NOMO-1 (cell line): ENCODE data around the gene RBM4B.
"Not testable (repeated sequence)": the region's sequence is repeated elsewhere in the genome, so short reads cannot be mapped to it uniquely, and the experiment has no call there.

ENCODE experiments used
- DNase-seq, 2 experiments: peaks; one replicate each; lab custom pipeline; 2025; ENCODE audit not compliant: unreplicated experiment in 2 of 2; lab: John Stamatoyannopoulos, UW

The RBM4B gene, protein sequence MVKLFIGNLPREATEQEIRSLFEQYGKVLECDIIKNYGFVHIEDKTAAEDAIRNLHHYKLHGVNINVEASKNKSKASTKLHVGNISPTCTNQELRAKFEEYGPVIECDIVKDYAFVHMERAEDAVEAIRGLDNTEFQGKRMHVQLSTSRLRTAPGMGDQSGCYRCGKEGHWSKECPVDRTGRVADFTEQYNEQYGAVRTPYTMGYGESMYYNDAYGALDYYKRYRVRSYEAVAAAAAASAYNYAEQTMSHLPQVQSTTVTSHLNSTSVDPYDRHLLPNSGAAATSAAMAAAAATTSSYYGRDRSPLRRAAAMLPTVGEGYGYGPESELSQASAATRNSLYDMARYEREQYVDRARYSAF

GRCh38 chr11:66677599-66678375 is at the start of gene RBM4B:
Gene RBM4B (minus strand): TSS chr11:66677887. CDS start chr11:66677079, 808 bp downstream.
- peak; percentile 92 to 94 for DNase-seq

- DNase-seq: no peak
Observed at GRCh38 chr11:66725647-66726046, 48.0 kb upstream of the RBM4B start.

DNA sequence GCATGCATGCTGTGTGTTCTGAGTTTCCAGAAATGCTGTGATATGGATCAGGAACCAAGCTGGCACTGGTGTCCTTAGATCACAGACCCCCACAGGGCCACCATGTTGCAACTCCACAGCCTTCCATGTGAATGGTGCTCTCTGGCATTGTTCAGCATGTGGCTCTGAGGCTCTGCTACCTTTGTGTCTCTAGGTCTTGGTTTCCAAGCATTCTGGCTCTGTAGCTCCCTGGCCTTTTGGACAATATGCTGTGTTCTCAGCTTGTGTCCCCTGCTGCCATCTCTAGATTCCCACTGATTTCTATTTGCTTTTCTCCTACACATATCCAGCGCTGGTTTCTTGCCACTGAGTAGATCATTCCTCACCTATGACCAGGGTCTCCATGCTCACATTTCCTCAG is 47.4 kb upstream of the RBM4B start:
- no peak for DNase-seq

DNA sequence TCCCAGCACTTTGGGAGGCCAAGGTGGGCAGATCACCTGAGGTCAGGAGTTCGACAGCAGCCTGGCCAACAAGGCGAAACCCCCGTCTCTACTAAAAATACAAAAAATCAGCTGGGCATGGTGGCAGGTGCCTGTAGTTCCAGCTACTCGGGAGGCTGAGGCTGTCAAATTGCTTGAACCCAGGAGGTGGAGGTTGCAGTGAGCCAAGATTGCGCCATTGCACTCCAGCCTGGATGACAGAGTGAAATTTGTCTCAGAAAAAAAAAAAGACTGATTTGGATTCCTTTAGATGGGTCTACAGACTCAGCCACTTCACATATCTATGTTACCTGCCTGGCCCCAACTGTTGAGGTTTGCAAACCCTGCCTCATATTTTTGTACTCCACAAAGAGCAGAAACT is 46.5 kb upstream of the RBM4B start:
- DNase-seq: not testable (repeated sequence)

DNA sequence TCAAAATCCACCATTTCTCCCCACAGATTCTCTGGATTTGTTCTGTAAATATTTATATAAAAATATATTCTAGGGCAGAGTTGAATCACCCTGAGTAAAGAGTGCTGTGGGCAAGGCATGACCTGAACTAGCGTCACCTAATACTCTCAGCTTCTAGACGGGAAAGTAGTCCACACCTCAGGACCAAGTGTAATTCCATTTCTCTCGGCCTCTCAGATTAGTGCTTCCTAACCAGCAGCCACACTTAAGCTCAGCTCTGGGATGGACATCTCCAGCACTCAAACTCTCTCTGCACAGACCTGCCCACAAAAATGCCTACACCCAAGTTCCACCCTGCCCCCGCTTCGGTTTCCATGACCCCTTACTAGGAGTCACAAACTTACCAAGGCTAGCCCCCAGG is 46.0 kb upstream of the RBM4B start:
- no peak for DNase-seq

DNA sequence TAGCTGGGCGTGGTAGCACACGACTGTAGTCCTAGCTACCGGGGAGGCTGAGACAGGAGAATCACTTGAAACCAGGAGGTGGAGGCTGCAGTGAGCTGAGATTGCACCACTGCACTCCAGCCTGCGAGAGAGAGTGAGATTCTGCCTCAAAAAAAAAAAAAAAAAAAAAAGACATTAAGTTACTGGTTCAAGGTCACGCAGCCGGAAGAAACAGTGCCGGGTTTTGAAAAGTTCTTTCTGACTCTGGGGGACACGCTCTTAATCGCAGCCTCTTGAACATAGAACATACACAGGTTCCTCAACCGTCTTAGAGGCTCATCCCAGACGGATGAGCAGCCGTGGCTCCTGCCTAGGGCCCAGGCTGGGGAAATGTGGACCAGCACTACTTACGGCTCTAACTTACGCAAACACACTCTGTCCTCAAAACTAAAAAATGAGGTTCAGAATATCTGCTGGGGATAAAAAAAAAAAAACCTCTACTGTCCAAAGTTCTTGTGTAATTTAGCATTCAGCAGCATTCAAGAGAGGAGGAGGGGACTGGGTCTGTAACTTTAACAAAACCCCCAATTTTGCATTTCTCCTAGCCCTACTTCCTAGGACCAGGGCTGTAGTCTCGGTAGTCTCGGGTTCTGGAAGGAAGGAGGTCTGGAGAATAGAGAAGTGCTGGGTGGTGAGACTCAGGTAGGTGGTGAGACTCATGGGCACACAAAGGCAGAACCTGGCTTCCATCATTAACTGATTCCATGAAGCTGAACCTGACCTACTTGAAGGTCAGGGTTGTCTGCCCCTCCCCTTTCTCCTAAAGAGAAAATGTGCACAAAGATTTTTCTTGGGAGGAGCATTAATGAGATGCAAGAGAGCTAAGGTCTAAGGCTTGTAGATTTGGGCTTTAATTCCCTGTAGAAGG is 45.3 kb upstream of the RBM4B start:
- DNase-seq: no peak

DNA sequence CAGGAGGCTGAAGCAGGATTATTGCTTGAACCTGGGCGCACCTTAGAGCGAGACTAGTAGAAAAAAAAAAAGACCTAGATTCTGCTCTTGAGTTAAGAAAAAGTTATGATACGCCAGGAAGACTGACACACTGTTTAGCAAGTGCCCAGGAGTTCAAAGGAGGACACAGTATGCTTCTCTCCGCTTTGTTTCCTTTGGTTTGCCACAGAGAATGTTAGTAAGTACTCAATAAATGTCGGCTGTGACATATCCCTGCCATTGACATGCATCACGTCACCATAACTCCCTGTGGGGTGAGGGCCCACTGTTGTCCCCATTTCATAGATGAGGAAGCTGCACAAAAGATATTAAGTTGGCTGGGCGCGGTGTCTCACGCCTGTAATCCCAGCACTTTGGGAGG is 44.3 kb upstream of the RBM4B start:
- no peak for DNase-seq

DNA sequence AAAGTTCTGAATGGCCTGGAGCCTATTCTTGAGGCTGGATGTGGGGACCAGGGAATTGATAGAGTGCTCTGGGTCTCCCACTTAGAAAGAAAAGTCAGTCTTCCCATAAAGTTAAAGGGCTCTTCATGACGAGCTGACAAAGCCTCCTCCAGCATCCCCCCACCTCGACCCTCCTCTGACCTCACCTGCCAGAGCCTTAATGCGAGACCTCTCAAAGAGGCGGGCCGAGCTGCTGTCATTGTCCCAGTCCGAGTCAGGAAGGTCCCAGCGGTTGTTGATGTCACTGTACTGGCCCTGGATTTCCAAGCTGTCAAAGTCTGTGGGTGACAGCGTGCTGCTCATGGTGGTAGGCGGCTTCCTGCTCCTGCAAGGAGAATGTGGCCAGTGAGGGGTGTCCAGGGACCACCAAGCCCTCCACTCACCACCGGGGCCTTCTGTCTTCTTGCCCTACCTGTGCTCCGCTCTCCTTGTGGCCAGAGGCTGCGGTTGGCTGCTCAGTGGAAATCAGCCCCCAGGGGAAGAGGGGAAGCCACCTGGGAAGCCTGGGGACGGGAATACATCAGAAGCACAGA is 43.3 kb upstream of the RBM4B start:
- DNase-seq: no peak

DNA sequence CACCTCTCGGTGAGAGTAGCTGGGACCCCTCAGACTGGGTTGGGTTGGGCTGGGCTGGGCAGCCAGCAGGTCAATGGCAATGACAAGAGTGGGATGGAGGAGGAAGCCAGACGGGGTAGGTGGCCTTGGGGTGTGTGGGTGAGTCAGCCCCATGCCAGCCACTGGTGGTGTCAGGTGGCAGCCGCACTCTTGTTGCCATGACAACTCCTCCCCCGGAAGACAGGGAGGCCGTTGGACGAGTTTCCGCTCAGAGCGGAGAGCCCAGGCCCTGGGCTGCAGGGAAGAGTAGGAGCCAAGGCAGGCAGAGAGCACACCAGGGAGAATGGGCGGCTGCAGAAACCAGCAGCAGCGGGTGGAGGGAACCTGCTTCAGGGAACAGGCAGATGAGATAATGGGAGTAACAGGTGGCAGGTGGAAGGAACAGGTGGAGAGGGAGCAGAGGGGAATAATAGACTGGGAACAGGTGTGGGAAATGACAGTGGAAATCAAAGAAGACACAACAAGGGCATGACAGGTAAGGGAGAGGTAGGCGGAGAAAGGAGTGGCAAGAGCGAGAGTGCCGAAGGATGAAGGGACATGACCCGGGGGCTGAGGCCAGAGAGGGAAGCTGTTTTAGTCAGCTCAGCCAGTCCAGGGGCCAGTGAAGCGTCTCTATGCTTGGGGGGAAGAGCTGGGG is 42.7 kb upstream of the RBM4B start:
- no peak for DNase-seq

GRCh38 chr11:66719111-66719872 is 41.6 kb upstream of the RBM4B start:
- DNase-seq: no peak

- DNase-seq: no peak
Observed at GRCh38 chr11:66718320-66718971, 40.8 kb upstream of the RBM4B start.

GRCh38 chr11:66717925-66718319 is 40.2 kb upstream of the RBM4B start:
- DNase-seq: no peak

- peak in 1 of 2 experiments; percentile 46 for DNase-seq
Observed at GRCh38 chr11:66716996-66717395, 39.3 kb upstream of the RBM4B start.

DNA sequence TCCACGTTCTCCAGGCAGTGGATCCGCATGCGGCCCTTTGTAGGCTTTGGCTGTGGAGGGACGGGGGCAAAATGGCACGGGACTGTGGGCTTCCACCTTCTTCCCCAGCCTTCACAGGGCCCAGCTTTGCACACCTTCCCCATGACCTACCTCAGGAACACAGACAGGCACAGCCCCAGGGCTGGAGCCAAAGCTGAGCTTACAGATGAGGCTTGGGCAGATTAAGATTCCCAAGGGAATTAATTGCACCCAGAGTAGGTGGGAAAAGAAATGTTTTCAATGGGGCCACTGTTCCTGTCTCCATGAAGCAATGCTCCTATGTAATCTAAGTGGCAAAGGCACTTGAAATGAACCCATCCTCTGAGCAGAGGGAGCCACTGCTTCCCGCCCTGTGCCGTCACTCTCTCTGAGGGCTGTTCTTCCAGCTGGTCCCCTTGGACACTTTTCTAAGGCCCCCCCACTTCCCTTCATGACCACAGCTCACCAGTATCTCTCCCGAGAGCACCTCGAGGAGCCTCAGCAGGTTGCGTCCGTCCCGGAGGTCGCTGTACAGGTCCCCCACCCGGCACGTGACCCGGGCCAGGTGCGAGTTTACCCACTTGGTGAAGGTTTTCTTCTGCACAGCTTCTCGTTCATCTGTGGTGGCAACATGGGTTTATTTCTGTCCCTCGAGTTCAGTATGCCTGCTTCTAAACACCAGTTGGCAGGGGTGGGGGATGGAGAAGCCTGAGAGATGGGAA is 37.8 kb upstream of the RBM4B start:
- DNase-seq: no peak

- no peak for DNase-seq
Observed at GRCh38 chr11:66713746-66714480, 36.2 kb upstream of the RBM4B start.

- no peak for DNase-seq
Observed at GRCh38 chr11:66710384-66710930, 32.8 kb upstream of the RBM4B start.

- DNase-seq: no peak
Observed at GRCh38 chr11:66708701-66709100, 31.0 kb upstream of the RBM4B start.
